H1 (cell line): Measurements from ENCODE around the gene KIAA1755. TPM values are rescaled to one million over a fixed set of nuclear protein-coding genes. Genes with fewer than 3 reads are reported as not detected.

Experiments
- CHD1 ChIP-seq: IDR thresholded peaks from 2 replicates; pipeline ENCODE4 v1.6.1; 2012; ENCODE audit warnings: low read depth, low read length, improper control_type of control experiment
- FOSL1 ChIP-seq: IDR thresholded peaks from 2 replicates; pipeline ENCODE4 v1.6.1; 2011; ENCODE audit warnings: mild to moderate bottlenecking, low read depth, low read length, moderate library complexity; ENCODE audit not compliant: insufficient read depth
- JUN ChIP-seq: IDR thresholded peaks from 2 replicates; pipeline ENCODE4 v1.6.1; 2011; ENCODE audit warnings: low read depth, mild to moderate bottlenecking, improper control_type of control experiment, low read length
- KDM4A ChIP-seq: IDR thresholded peaks from one replicate; pipeline ENCODE4 v1.7.1; 2012; ENCODE audit warnings: low read depth, mild to moderate bottlenecking, moderate library complexity, low read length, inconsistent platforms; ENCODE audit not compliant: severe bottlenecking
- PHF8 ChIP-seq: fragments of 200-600 bp; sonication (generic); conservative IDR thresholded peaks from 2 replicates; pipeline ENCODE4 v1.7.1; 2012; ENCODE audit warnings: low read depth, mild to moderate bottlenecking, inconsistent platforms, low read length, moderate library complexity
- RAD21 ChIP-seq, 2 experiments: IDR thresholded peaks in 1 of 2; conservative IDR thresholded peaks in 1 of 2; 2 replicates each; pipeline ENCODE4 v1.6.1; 2011; ENCODE audit warnings: low read depth in 2 of 2, low read length in 2 of 2, improper control_type of control experiment in 1 of 2, inconsistent platforms in 1 of 2, mild to moderate bottlenecking in 1 of 2, moderate library complexity in 1 of 2
- TAF1 ChIP-seq: IDR thresholded peaks from 2 replicates; pipeline ENCODE4 v1.6.1; 2011; ENCODE audit warnings: mild to moderate bottlenecking, low read depth, low read length
- YY1 ChIP-seq: IDR thresholded peaks from 2 replicates; pipeline ENCODE4 v1.6.1; 2011; ENCODE audit warnings: low read depth, mild to moderate bottlenecking, low read length
- polyA plus RNA-seq, 7 experiments: library from polyadenylated mRNA; depleted of rRNA in 3 of 7; stranded (reverse) in 5 of 7; unstranded in 2 of 7; fragments of >200 nt in 5 of 7; fragments of 200-250 nt in 2 of 7; gene quantifications; 1 replicate in 5 of 7; 2 replicates in 1 of 7; 4 replicates in 1 of 7; pipeline versions ENCODE4 v1.2.1 to v1.2.3, GENCODE V29; 2011 to 2013; ENCODE audit warnings: missing spikeins in 2 of 7, mixed read lengths in 2 of 7
- total RNA-seq: library from RNA; stranded (reverse); fragmentation: NEBNext Ultra II Directional; extraction: Animal tissue kit (Norgen Biotek cat#: 25700); gene quantifications from 2 replicates; pipeline ENCODE4 v1.2.1, GENCODE V29; 2021
- TF ChIP-seq, protein P1 (sequence below), 3 experiments: IDR thresholded peaks; 1 replicate in 2 of 3; 2 replicates in 1 of 3; pipeline versions ENCODE4 v1.5.1 to v1.6.1; 2011; ENCODE audit warnings: low read length in 3 of 3, mild to moderate bottlenecking in 3 of 3, inconsistent platforms in 2 of 3, low read depth in 1 of 3, moderate library complexity in 1 of 3; ENCODE audit not compliant: insufficient read depth in 1 of 3; ENCODE audit errors: control extremely low read depth in 1 of 3
- TF ChIP-seq, protein P2 (sequence below): IDR thresholded peaks from 2 replicates; pipeline ENCODE4 v1.6.1; 2011; ENCODE audit warnings: low read length, improper control_type of control experiment

The KIAA1755 gene
- total and polyA plus RNA-seq, 2 of the 8 experiments (the other 6 are each of a cell fraction or from before 2014, with no cell fraction given), result 0.23 TPM; not detected in 1

GRCh38 chr20:38249536-38250310 is 10.8 kb downstream of the KIAA1755 start (continued):
- TF ChIP-seq, protein P1, sequence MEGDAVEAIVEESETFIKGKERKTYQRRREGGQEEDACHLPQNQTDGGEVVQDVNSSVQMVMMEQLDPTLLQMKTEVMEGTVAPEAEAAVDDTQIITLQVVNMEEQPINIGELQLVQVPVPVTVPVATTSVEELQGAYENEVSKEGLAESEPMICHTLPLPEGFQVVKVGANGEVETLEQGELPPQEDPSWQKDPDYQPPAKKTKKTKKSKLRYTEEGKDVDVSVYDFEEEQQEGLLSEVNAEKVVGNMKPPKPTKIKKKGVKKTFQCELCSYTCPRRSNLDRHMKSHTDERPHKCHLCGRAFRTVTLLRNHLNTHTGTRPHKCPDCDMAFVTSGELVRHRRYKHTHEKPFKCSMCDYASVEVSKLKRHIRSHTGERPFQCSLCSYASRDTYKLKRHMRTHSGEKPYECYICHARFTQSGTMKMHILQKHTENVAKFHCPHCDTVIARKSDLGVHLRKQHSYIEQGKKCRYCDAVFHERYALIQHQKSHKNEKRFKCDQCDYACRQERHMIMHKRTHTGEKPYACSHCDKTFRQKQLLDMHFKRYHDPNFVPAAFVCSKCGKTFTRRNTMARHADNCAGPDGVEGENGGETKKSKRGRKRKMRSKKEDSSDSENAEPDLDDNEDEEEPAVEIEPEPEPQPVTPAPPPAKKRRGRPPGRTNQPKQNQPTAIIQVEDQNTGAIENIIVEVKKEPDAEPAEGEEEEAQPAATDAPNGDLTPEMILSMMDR (IDR thresholded peaks at IDR 0.05; ENCODE audit: control extremely low read depth in 1 of 3, insufficient read depth in 1 of 3, low read depth in 1 of 3, low read length in 3 of 3), result no peak
- TF ChIP-seq KDM4A (no peak), YY1 (no peak), JUN (no peak), FOSL1 (no peak), PHF8 (no peak), RAD21 (IDR thresholded peaks at IDR 0.05 in 1 of 2, conservative IDR thresholded peaks at IDR 0.05 in 1 of 2; ENCODE audit: low read depth in 2 of 2, low read length in 2 of 2) (no peak), TAF1 (no peak), CHD1 (no peak)
- TF ChIP-seq, protein P2, sequence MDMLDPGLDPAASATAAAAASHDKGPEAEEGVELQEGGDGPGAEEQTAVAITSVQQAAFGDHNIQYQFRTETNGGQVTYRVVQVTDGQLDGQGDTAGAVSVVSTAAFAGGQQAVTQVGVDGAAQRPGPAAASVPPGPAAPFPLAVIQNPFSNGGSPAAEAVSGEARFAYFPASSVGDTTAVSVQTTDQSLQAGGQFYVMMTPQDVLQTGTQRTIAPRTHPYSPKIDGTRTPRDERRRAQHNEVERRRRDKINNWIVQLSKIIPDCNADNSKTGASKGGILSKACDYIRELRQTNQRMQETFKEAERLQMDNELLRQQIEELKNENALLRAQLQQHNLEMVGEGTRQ, result no peak
